ENCODE data around the gene BAIAP2. TPM values are rescaled to one million over a fixed set of nuclear protein-coding genes. Genes with fewer than 3 reads are reported as not detected.

BAIAP2 gene
- total and polyA plus RNA-seq, 10 of the 15 experiments (the other 5 are each of a cell fraction or from before 2014, with no cell fraction given): 0.15 to 1.2 (median 0.46) TPM; not detected in 2

GRCh38 chr17:81008140-81008539 lies 26.8 kb upstream of the BAIAP2 start:
- in situ Hi-C loops (cut with MboI) (loop anchor here (25.0 kb wide), 1 partner anchor 229 kb away; the partner anchor contains the start of genes NDUFAF8 and TEPSIN), intact Hi-C loops (cut with micrococcal nuclease; ENCODE audit: unreplicated experiment) (no loop called here)
- ChIA-PET RAD21 (ENCODE audit: unreplicated experiment) (no interaction called here), SMC1A (ENCODE audit: uncharacterized antibody, unreplicated experiment) (interaction anchor here (1.2 kb wide), 1 partner anchor 41 kb away, joined by 3 read pairs; no protein-coding TSS in a partner anchor), POLR2A (no interaction called here), CTCF (no interaction called here)
- TF ChIP-seq RELA (IDR thresholded peaks at IDR 0.05; ENCODE audit: borderline replicate concordance, partially characterized antibody): no peak
- no TSS peak for BruUV-seq (replicated peaks)
- Histone ChIP-seq H3K9me3 (replicated peaks; ENCODE audit: control insufficient read depth, insufficient read depth, low read length) (no peaks in the 10 kb centered on the region; the same call in 2 of the 3 replicates), H3K4me1 (ENCODE audit: control insufficient read depth, insufficient read depth, low read length) (no peaks in the 10 kb centered on the region), H2AFZ (ENCODE audit: control insufficient read depth, low read depth, low read length) (no peak overlapping the region), H3K4me3 (no peak overlapping the region), H3K27ac (ENCODE audit: control insufficient read depth, insufficient read depth) (no peak overlapping the region), H3K79me2 (ENCODE audit: control insufficient read depth, insufficient read depth, low read length) (no peaks in the 10 kb centered on the region), H3K9ac (ENCODE audit: control insufficient read depth, insufficient read depth, low read length) (no peak overlapping the region), H4K20me1 (ENCODE audit: control insufficient read depth, insufficient read depth) (no peaks in the 10 kb centered on the region), H3K27me3 (replicated peaks in 1 of 2; ENCODE audit: control insufficient read depth in 2 of 2, insufficient read depth in 2 of 2, low read length in 1 of 2) (peaks cover 0 to 8% of the 10 kb centered on the region in 2 experiments; a peak in 3 of 4 replicates), H3K36me3 (ENCODE audit: control insufficient read depth in 2 of 2, insufficient read depth in 2 of 2, low read length in 1 of 2) (no peaks in the 10 kb centered on the region), H3K4me2 (ENCODE audit: control insufficient read depth, insufficient read depth) (no peak overlapping the region)
- 65% methylated on average over 11 of the region's 11 CpGs for WGBS (ENCODE audit: insufficient coverage, insufficient replicate concordance, low lambda C conversion rate, missing lambda C conversion rate)
- DNase-seq (ENCODE audit: low read depth, low spot score): no peak
- no peak for ATAC-seq
- no peak for FAIRE-seq

GRCh38 chr17:81009136-81009535 lies 25.8 kb upstream of the BAIAP2 start:
- CTCF ChIA-PET: interaction anchor here (0.9 kb wide), 1 partner anchor 581 kb away, joined by 4 read pairs; no protein-coding TSS in a partner anchor
- ATAC-seq: no peak
- SMC1A ChIA-PET (ENCODE audit: uncharacterized antibody, unreplicated experiment): interaction anchor here (1.2 kb wide), 1 partner anchor 40 kb away, joined by 3 read pairs; no protein-coding TSS in a partner anchor
- TF ChIP-seq RB1 (IDR thresholded peaks at IDR 0.05; ENCODE audit: borderline replicate concordance): no peak
- TF ChIP-seq ETV6 (conservative IDR thresholded peaks at IDR 0.05 in 1 of 2, IDR thresholded peaks at IDR 0.05 in 1 of 2; ENCODE audit: borderline replicate concordance in 1 of 2, low read depth in 1 of 2): no peak
- no peak for TF ChIP-seq RCOR1 (conservative IDR thresholded peaks at IDR 0.05; ENCODE audit: low read depth, low read length)
- TF ChIP-seq GABPA (IDR thresholded peaks at IDR 0.05; ENCODE audit: low read depth): no peak
- TF ChIP-seq MEF2B (IDR thresholded peaks at IDR 0.05; ENCODE audit: partially characterized antibody, poor library complexity, severe bottlenecking): no peak
- TF ChIP-seq EP300 (IDR thresholded peaks at IDR 0.05; ENCODE audit: borderline replicate concordance in 1 of 2, control insufficient read depth in 1 of 2, low read depth in 2 of 2, low read length in 2 of 2): no peak
- no peak for TF ChIP-seq ATF2 (IDR thresholded peaks at IDR 0.05; ENCODE audit: low read length)
- no peak for TF ChIP-seq ASH2L (IDR thresholded peaks at IDR 0.05; ENCODE audit: borderline replicate concordance, low read depth)
- no peak for TF ChIP-seq CHD4 (IDR thresholded peaks at IDR 0.05)
- TF ChIP-seq BCL3 (IDR thresholded peaks at IDR 0.05; ENCODE audit: borderline replicate concordance, insufficient read depth, low read depth, low read length, poor library complexity, severe bottlenecking): no peak
- no peak for TF ChIP-seq MYB (IDR thresholded peaks at IDR 0.05; ENCODE audit: borderline replicate concordance, low read depth, low read length)
- TF ChIP-seq DPF2 (IDR thresholded peaks at IDR 0.05): no peak
- no peak for TF ChIP-seq CBX3 (IDR thresholded peaks at IDR 0.05; ENCODE audit: borderline replicate concordance, low read depth)

More at GRCh38 chr17:81009136-81009535, 25.8 kb upstream of the BAIAP2 start:
- H4K20me1 ChIP-seq (ENCODE audit: control insufficient read depth, insufficient read depth): no peaks in the 10 kb centered on the region
- no peaks in the 10 kb centered on the region; the same call in 2 of the 3 replicates for H3K9me3 ChIP-seq (replicated peaks; ENCODE audit: control insufficient read depth, insufficient read depth, low read length)
- H3K27ac ChIP-seq (ENCODE audit: control insufficient read depth, insufficient read depth): no peak overlapping the region
- ChIA-PET POLR2A (no interaction called here), RAD21 (ENCODE audit: unreplicated experiment) (no interaction called here)
- H3K4me2 ChIP-seq (ENCODE audit: control insufficient read depth, insufficient read depth): no peak overlapping the region
- WGBS (ENCODE audit: insufficient coverage, insufficient replicate concordance, low lambda C conversion rate, missing lambda C conversion rate): 22% methylated on average over 14 of the region's 14 CpGs
- no peak overlapping the region for H3K9ac ChIP-seq (ENCODE audit: control insufficient read depth, insufficient read depth, low read length)
- BruUV-seq (replicated peaks): no TSS peak
- H2AFZ ChIP-seq (ENCODE audit: control insufficient read depth, low read depth, low read length): no peak overlapping the region
- in situ Hi-C loops (cut with MboI) (loop anchor here (25.0 kb wide), 1 partner anchor 228 kb away; the partner anchor contains the start of genes NDUFAF8 and TEPSIN), intact Hi-C loops (cut with micrococcal nuclease; ENCODE audit: unreplicated experiment) (no loop called here)
- H3K27me3 ChIP-seq (replicated peaks in 1 of 2; ENCODE audit: control insufficient read depth in 2 of 2, insufficient read depth in 2 of 2, low read length in 1 of 2): peaks cover 0 to 8% of the 10 kb centered on the region in 2 experiments; a peak in 3 of 4 replicates
- no peaks in the 10 kb centered on the region for H3K36me3 ChIP-seq (ENCODE audit: control insufficient read depth in 2 of 2, insufficient read depth in 2 of 2, low read length in 1 of 2)
- H3K4me3 ChIP-seq: no peak overlapping the region
- H3K79me2 ChIP-seq (ENCODE audit: control insufficient read depth, insufficient read depth, low read length): no peaks in the 10 kb centered on the region
- FAIRE-seq (no peak), DNase-seq (ENCODE audit: low read depth, low spot score) (no peak)
- H3K4me1 ChIP-seq (ENCODE audit: control insufficient read depth, insufficient read depth, low read length): no peaks in the 10 kb centered on the region
